Effector memory CD4-positive, alpha-beta T cell (primary cell): ENCODE results near the gene ARFGAP3.

Experiments used
- DNase-seq, 3 donors: peaks; one replicate each; pipeline ENCODE4 v3.0.0-alpha.2; 2020
- H3K27ac ChIP-seq: 2 replicates; pipeline ENCODE4 v1.7.0; 2013; ENCODE audit warnings: mild to moderate bottlenecking, low read length, moderate library complexity; ENCODE audit not compliant: insufficient read depth, poor library complexity, severe bottlenecking
- H3K27me3 ChIP-seq: replicated peaks from 2 replicates; pipeline ENCODE4 v1.7.0; 2013; ENCODE audit warnings: mild to moderate bottlenecking, low read length; ENCODE audit not compliant: insufficient read depth, control insufficient read depth, poor library complexity, severe bottlenecking
- H3K36me3 ChIP-seq: 2 replicates; pipeline ENCODE4 v1.7.0; 2013; ENCODE audit warnings: mild to moderate bottlenecking, low read length, moderate library complexity; ENCODE audit not compliant: control insufficient read depth, insufficient read depth
- H3K4me1 ChIP-seq: 2 replicates; pipeline ENCODE4 v1.7.0; 2013; ENCODE audit warnings: low read length, mild to moderate bottlenecking; ENCODE audit not compliant: control insufficient read depth, insufficient read depth, poor library complexity, severe bottlenecking
- H3K4me3 ChIP-seq: 2 replicates; pipeline ENCODE4 v1.7.0; 2013; ENCODE audit warnings: low read length, low read depth, mild to moderate bottlenecking; ENCODE audit not compliant: insufficient read depth, poor library complexity, severe bottlenecking
- H3K9me3 ChIP-seq: 2 replicates; pipeline ENCODE4 v1.7.0; 2013; ENCODE audit warnings: mild to moderate bottlenecking, low read length, moderate library complexity; ENCODE audit not compliant: control insufficient read depth

The ARFGAP3 gene

GRCh38 chr22:42829302-42829701 lies 27.8 kb downstream of the ARFGAP3 start:
- H3K4me1 ChIP-seq, result no peaks in the 10 kb centered on the region
- H3K4me3 ChIP-seq, result no peak overlapping the region
- no peak overlapping the region for H3K27ac ChIP-seq
- DNase-seq, result no peak
- H3K36me3 ChIP-seq, result peaks cover 26% of the 10 kb centered on the region
- H3K27me3 ChIP-seq, result no peaks in the 10 kb centered on the region
- no peaks in the 10 kb centered on the region for H3K9me3 ChIP-seq

- Histone ChIP-seq H3K4me1 (no peaks in the 10 kb centered on the region), H3K27ac (no peak overlapping the region), H3K27me3 (no peaks in the 10 kb centered on the region), H3K4me3 (no peak overlapping the region), H3K9me3 (no peaks in the 10 kb centered on the region), H3K36me3 (peaks cover 24% of the 10 kb centered on the region)
- DNase-seq, result no peak
Observed at GRCh38 chr22:42825796-42826195, 31.3 kb downstream of the ARFGAP3 start.

- Histone ChIP-seq H3K9me3 (no peaks in the 10 kb centered on the region), H3K27me3 (no peaks in the 10 kb centered on the region), H3K36me3 (peaks cover 23% of the 10 kb centered on the region), H3K4me3 (no peak overlapping the region), H3K4me1 (no peaks in the 10 kb centered on the region), H3K27ac (no peak overlapping the region)
- DNase-seq, result no peak
Observed at GRCh38 chr22:42821386-42821785, 35.7 kb downstream of the ARFGAP3 start.

GRCh38 chr22:42820045-42820763 lies 36.9 kb downstream of the ARFGAP3 start:
- H3K4me1 ChIP-seq, result no peaks in the 10 kb centered on the region
- H3K36me3 ChIP-seq, result peaks cover 25% of the 10 kb centered on the region
- H3K27me3 ChIP-seq, result no peaks in the 10 kb centered on the region
- no peak overlapping the region for H3K4me3 ChIP-seq
- no peaks in the 10 kb centered on the region for H3K9me3 ChIP-seq
- no peak overlapping the region for H3K27ac ChIP-seq
- no peak for DNase-seq

- H3K9me3 ChIP-seq, result no peaks in the 10 kb centered on the region
- H3K27me3 ChIP-seq, result no peaks in the 10 kb centered on the region
- DNase-seq, result no peak
- no peak overlapping the region for H3K4me3 ChIP-seq
- no peak overlapping the region for H3K27ac ChIP-seq
- H3K36me3 ChIP-seq, result peaks cover 21% of the 10 kb centered on the region
- no peaks in the 10 kb centered on the region for H3K4me1 ChIP-seq
Observed at GRCh38 chr22:42819412-42820044, 37.5 kb downstream of the ARFGAP3 start.

- no peak overlapping the region for H3K4me3 ChIP-seq
- peaks cover 26% of the 10 kb centered on the region for H3K36me3 ChIP-seq
- H3K9me3 ChIP-seq, result no peaks in the 10 kb centered on the region
- H3K27ac ChIP-seq, result no peak overlapping the region
- no peaks in the 10 kb centered on the region for H3K4me1 ChIP-seq
- no peak for DNase-seq
- H3K27me3 ChIP-seq, result no peaks in the 10 kb centered on the region
Observed at GRCh38 chr22:42817556-42817955, 39.5 kb downstream of the ARFGAP3 start.

GRCh38 chr22:42816336-42816735 lies 40.7 kb downstream of the ARFGAP3 start:
- Histone ChIP-seq H3K27me3 (no peaks in the 10 kb centered on the region), H3K9me3 (no peaks in the 10 kb centered on the region), H3K4me3 (no peak overlapping the region), H3K4me1 (no peaks in the 10 kb centered on the region), H3K36me3 (peaks cover 24% of the 10 kb centered on the region), H3K27ac (no peak overlapping the region)
- no peak for DNase-seq

GRCh38 chr22:42814616-42815015 lies 42.5 kb downstream of the ARFGAP3 start:
- no peak for DNase-seq
- H3K4me1 ChIP-seq, result no peaks in the 10 kb centered on the region
- no peaks in the 10 kb centered on the region for H3K27me3 ChIP-seq
- H3K27ac ChIP-seq, result no peak overlapping the region
- no peak overlapping the region for H3K4me3 ChIP-seq
- H3K9me3 ChIP-seq, result no peaks in the 10 kb centered on the region
- H3K36me3 ChIP-seq, result peaks cover 34% of the 10 kb centered on the region

- no peaks in the 10 kb centered on the region for H3K4me1 ChIP-seq
- no peak for DNase-seq
- H3K36me3 ChIP-seq, result peaks cover 37% of the 10 kb centered on the region
- H3K9me3 ChIP-seq, result no peaks in the 10 kb centered on the region
- H3K27ac ChIP-seq, result no peak overlapping the region
- H3K27me3 ChIP-seq, result no peaks in the 10 kb centered on the region
- no peak overlapping the region for H3K4me3 ChIP-seq
Observed at GRCh38 chr22:42814215-42814614, 42.9 kb downstream of the ARFGAP3 start.

GRCh38 chr22:42813501-42813900 lies 43.6 kb downstream of the ARFGAP3 start:
- Histone ChIP-seq H3K27me3 (no peaks in the 10 kb centered on the region), H3K27ac (no peak overlapping the region), H3K4me3 (no peak overlapping the region), H3K36me3 (peaks cover 41% of the 10 kb centered on the region), H3K9me3 (no peaks in the 10 kb centered on the region), H3K4me1 (no peaks in the 10 kb centered on the region)
- DNase-seq, result no peak
